T-cell (primary cell): ENCODE results near the gene NEIL1. TPM values are rescaled to one million over a fixed set of nuclear protein-coding genes. Genes with fewer than 3 reads are reported as not detected.
"Not testable (repeated sequence)": the region's sequence is repeated elsewhere in the genome, so short reads cannot be mapped to it uniquely, and the experiment has no call there.

ENCODE experiments used
- ATAC-seq, 4 experiments: fragments of 200-7000 bp in 3 of 4; fragments of 150-1000 bp in 1 of 4; cut with Tn5 transposase; replicated peaks in 1 of 4; 1 replicate in 3 of 4; 2 replicates in 1 of 4; pipeline ENCODE4 v1.10.0; 2021; ENCODE audit warnings: moderate library complexity in 3 of 4, mild to moderate bottlenecking in 2 of 4, moderate number of reproducible peaks in 1 of 4
- CTCF ChIA-PET, 2 donors: fragments of 300-600 bp; sonication (Branson Sonifier 250); formaldehyde crosslinking; loops; one replicate each; lab custom pipeline; 2022; ENCODE audit warnings: antibody characterized with exemption in 2 of 2; lab: Charles Lee
- POLR2A ChIA-PET, 2 donors: fragments of 300-600 bp; sonication (Branson Sonifier 250); formaldehyde crosslinking; loops; one replicate each; lab custom pipeline; 2022; ENCODE audit warnings: antibody characterized with exemption in 2 of 2; lab: Charles Lee
- DNase-seq, 35 experiments: peaks; one replicate each; pipeline versions ENCODE4 v3.0.0 to v3.0.0-alpha.2; 2013 to 2023
- H3K27ac ChIP-seq: one replicate; pipeline ENCODE4 v1.5.1; 2013; ENCODE audit warnings: low read length
- H3K27me3 ChIP-seq, 2 experiments: replicated peaks in 1 of 2; 1 replicate in 1 of 2; 2 replicates in 1 of 2; pipeline versions ENCODE4 v1.6.1 to v1.7.0; 2013; ENCODE audit warnings: low read length in 1 of 2, mixed read lengths in 1 of 2; ENCODE audit not compliant: control insufficient read depth in 2 of 2, insufficient read depth in 2 of 2; ENCODE audit errors: extremely low read depth in 1 of 2
- H3K36me3 ChIP-seq, 2 donors: 1 replicate in 1 of 2; 2 replicates in 1 of 2; pipeline versions ENCODE4 v1.6.1 to v1.7.0; 2013; ENCODE audit warnings: low read length in 1 of 2; ENCODE audit not compliant: control insufficient read depth in 2 of 2, insufficient read depth in 1 of 2; ENCODE audit errors: extremely low read depth in 1 of 2
- H3K4me1 ChIP-seq, 2 experiments: 1 replicate in 1 of 2; 2 replicates in 1 of 2; pipeline versions ENCODE4 v1.6.1 to v1.7.0; 2013; ENCODE audit warnings: low read length in 2 of 2, mixed read lengths in 1 of 2; ENCODE audit not compliant: insufficient read depth in 2 of 2, control insufficient read depth in 1 of 2; ENCODE audit errors: extremely low read depth in 1 of 2
- H3K4me3 ChIP-seq, 2 donors: 1 replicate in 1 of 2; 2 replicates in 1 of 2; pipeline versions ENCODE4 v1.5.1 to v1.7.0; 2013; ENCODE audit warnings: mild to moderate bottlenecking in 2 of 2, low read length in 1 of 2, moderate library complexity in 1 of 2; ENCODE audit not compliant: control insufficient read depth in 1 of 2; ENCODE audit errors: extremely low read depth in 1 of 2
- H3K9me3 ChIP-seq: 2 replicates; pipeline ENCODE4 v1.7.0; 2013
- H3K27ac Mint-ChIP-seq, 2 donors: one replicate each; pipeline ENCODE4 v1.8.0; 2020 to 2021; ENCODE audit warnings: mild to moderate bottlenecking in 2 of 2, mixed read lengths in 2 of 2
- H3K27me3 Mint-ChIP-seq, 2 donors: one replicate each; pipeline ENCODE4 v1.8.0; 2021 to 2022; ENCODE audit warnings: mixed read lengths in 2 of 2
- H3K36me3 Mint-ChIP-seq: one replicate; pipeline ENCODE4 v1.8.0; 2021; ENCODE audit warnings: mixed read lengths
- H3K4me1 Mint-ChIP-seq, 3 donors: one replicate each; pipeline ENCODE4 v1.8.0; 2020 to 2022; ENCODE audit warnings: mixed read lengths in 3 of 3, mild to moderate bottlenecking in 1 of 3
- H3K4me3 Mint-ChIP-seq, 3 donors: one replicate each; pipeline ENCODE4 v1.8.0; 2020 to 2022; ENCODE audit warnings: mild to moderate bottlenecking in 3 of 3, mixed read lengths in 3 of 3, moderate library complexity in 3 of 3
- H3K9me3 Mint-ChIP-seq, 3 donors: one replicate each; pipeline ENCODE4 v1.8.0; 2020 to 2022; ENCODE audit warnings: mixed read lengths in 3 of 3
- WGBS: methylation state at CpG from one replicate; pipeline ENCODE4 v1.1.5; 2013; ENCODE audit warnings: missing lambda C conversion rate; ENCODE audit not compliant: insufficient coverage; 5-methylcytosine and 5-hydroxymethylcytosine counted together
- total RNA-seq, 35 experiments: library from RNA in 6 of 35; stranded (reverse) in 6 of 35; fragments of 120-200 nt in 1 of 35; gene quantifications; one replicate each; pipeline versions ENCODE4 v1.2.1 to v1.2.4 and lab custom pipeline; 2013 to 2026

NEIL1 gene
- total RNA-seq, 5 donors from 2014 or later (not counting 1 experiment from before 2014, with no cell fraction given): 11.9 to 35.0 (median 15.1) TPM

DNA sequence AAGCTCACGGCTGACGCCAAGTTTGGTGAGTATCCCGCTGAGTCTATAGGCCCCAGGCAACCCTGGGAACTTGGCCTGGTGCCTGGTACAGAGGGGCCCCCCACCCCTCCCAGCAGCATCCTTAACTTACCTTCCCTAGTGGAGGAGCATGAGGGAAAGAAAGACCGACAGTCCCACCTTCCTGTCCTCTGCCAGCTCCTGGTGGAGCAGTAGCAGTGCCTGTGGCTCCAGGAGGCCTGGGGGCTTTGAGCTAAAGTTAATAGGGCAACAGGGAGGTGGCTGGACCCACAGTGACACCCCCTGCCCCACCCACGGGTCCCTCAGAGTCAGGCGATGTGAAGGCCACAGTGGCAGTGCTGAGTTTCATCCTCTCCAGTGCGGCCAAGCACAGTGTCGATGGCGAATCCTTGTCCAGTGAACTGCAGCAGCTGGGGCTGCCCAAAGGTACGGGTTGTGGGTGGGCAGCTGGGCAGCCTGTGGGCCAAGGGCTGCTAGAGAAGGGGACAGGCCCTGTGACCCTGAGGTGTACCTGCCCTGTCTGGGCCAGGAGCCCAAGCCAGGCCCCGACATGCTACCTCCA is 8.1 kb upstream of the NEIL1 start:
- POLR2A ChIA-PET: no interaction called here
- 96% methylated on average over 8 of the region's 11 CpGs for WGBS

DNA sequence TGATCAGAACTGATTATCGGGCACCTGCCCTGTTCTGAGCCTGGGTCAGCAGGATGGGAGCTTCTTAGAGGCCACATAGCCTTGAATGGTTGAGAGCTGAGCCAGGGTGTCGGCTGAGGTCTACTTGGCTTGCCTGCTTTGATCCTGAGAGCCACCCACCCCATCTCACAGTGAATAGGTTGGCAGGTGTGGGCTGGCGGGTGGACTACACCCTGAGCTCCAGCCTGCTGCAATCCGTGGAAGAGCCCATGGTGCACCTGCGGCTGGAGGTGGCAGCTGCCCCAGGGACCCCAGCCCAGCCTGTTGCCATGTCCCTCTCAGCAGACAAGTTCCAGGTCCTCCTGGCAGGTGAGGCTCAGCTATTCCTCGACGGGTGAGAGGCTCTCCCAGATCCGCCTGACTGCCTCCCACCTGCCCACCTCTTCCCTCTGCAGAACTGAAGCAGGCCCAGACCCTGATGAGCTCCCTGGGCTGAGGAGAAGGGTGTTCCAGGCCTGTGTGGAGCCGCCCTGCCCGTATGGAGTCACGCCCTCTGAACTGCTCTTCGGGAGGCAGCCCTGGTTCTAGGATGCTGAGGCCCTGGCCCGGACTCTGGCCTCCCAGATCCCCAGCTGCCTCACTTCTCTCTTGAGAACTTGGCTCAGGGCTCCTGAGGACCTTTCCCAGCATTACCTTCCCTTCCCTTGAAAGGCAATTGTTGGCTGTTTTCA is 7.2 kb upstream of the NEIL1 start:
- no peaks in the 10 kb centered on the region for H3K27me3 Mint-ChIP-seq
- peaks cover 2 to 12% of the 10 kb centered on the region in 2 experiments for H3K4me1 ChIP-seq
- H3K4me3 ChIP-seq: no peak overlapping the region
- no peak overlapping the region for H3K4me3 Mint-ChIP-seq
- WGBS: 99% methylated on average over 8 of the region's 13 CpGs
- DNase-seq (no peak), ATAC-seq (no peak)
- H3K27me3 ChIP-seq: no peaks in the 10 kb centered on the region
- no peaks in the 10 kb centered on the region for H3K9me3 ChIP-seq
- no peak overlapping the region for H3K27ac Mint-ChIP-seq
- H3K4me1 Mint-ChIP-seq: peaks cover 19 to 25% (median 21%) of the 10 kb centered on the region in 3 donors
- CTCF ChIA-PET: no interaction called here
- POLR2A ChIA-PET: interaction anchor here in 1 of 2 donors (0.6 kb wide), 1 partner anchor 299 kb away, joined by 4 read pairs; no protein-coding TSS in a partner anchor
- no peak overlapping the region for H3K27ac ChIP-seq
- H3K36me3 ChIP-seq: peaks cover 3 to 5% of the 10 kb centered on the region in 2 donors
- no peaks in the 10 kb centered on the region for H3K9me3 Mint-ChIP-seq
- peaks cover 8% of the 10 kb centered on the region for H3K36me3 Mint-ChIP-seq

More for the DNA sequence above, 8.1 kb upstream of the NEIL1 start:
- peaks cover 2 to 12% of the 10 kb centered on the region in 2 experiments for H3K4me1 ChIP-seq
- no peaks in the 10 kb centered on the region for H3K9me3 ChIP-seq
- no peaks in the 10 kb centered on the region for H3K27me3 Mint-ChIP-seq
- H3K4me1 Mint-ChIP-seq: peaks cover 19 to 25% (median 21%) of the 10 kb centered on the region in 3 donors
- no peak overlapping the region for H3K27ac ChIP-seq
- CTCF ChIA-PET: no interaction called here
- peaks cover 3 to 5% of the 10 kb centered on the region in 2 donors for H3K36me3 ChIP-seq
- ATAC-seq (no peak), DNase-seq (no peak)
- H3K27ac Mint-ChIP-seq: no peak overlapping the region
- no peak overlapping the region for H3K4me3 ChIP-seq
- no peak overlapping the region for H3K4me3 Mint-ChIP-seq
- H3K27me3 ChIP-seq: no peaks in the 10 kb centered on the region
- peaks cover 8% of the 10 kb centered on the region for H3K36me3 Mint-ChIP-seq
- no peaks in the 10 kb centered on the region for H3K9me3 Mint-ChIP-seq

DNA sequence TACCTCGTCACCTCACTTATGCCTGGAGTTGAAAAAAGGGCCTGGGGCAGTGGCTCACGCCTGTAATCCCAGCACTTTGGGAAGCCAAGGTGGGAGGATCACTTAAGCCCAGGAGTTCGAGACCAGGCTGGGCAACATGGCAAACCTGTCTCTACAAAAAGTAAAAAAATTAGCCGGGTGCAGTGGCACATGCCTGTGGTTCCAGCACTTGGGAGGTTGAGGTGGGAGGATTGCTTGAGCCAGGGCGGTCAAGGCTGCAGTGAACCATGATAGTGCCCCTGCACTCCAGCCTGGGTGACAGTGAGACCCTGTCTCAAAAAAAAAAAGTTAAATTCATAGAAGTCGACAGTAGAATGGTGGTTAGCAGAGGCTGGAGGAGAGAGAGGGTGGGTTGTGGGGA is 4.6 kb upstream of the NEIL1 start:
- no peaks in the 10 kb centered on the region for H3K9me3 ChIP-seq
- DNase-seq (no peak), ATAC-seq (no peak)
- H3K27me3 ChIP-seq: peaks cover 0 to 11% of the 10 kb centered on the region in 2 experiments
- no peak overlapping the region for H3K27ac ChIP-seq
- peaks cover 3 to 5% of the 10 kb centered on the region in 2 donors for H3K36me3 ChIP-seq
- H3K4me3 ChIP-seq: no peak overlapping the region
- Mint-ChIP-seq H3K27me3 (no peaks in the 10 kb centered on the region), H3K4me1 (peaks cover 10 to 16% (median 11%) of the 10 kb centered on the region in 3 donors), H3K27ac (no peak overlapping the region), H3K9me3 (no peaks in the 10 kb centered on the region), H3K36me3 (peaks cover 8% of the 10 kb centered on the region), H3K4me3 (no peak overlapping the region)
- peaks cover 0 to 12% of the 10 kb centered on the region in 2 experiments for H3K4me1 ChIP-seq
- 97% methylated on average over 5 of the region's 6 CpGs for WGBS
- ChIA-PET POLR2A (no interaction called here), CTCF (no interaction called here)

DNA sequence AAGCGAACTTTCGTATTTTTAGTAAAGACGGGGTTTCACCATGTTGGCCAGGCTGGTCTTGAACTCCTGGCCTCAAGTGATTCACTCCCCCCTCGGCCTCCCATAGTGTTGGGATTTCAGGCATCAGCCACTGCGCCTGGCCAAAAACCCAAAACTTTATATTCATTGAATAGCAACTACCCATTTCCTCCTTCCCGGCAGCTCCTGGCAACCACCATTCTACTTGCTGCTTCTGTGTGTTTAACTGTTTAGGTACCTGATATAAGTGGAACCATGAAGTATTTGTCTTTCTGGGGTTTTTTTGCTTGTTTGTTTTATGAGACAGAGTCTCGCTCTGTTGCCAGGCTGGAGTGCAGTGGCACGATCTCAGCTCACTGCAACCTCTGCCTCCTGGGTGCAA is 2.9 kb upstream of the NEIL1 start:
- H3K27ac Mint-ChIP-seq: not testable (repeated sequence)
- ChIA-PET CTCF (interaction anchor here in 1 of 2 donors (0.6 kb wide), 1 partner anchor 581 kb away, joined by 4 read pairs; no protein-coding TSS in a partner anchor), POLR2A (interaction anchor here in 1 of 2 donors (0.5 kb wide), 1 partner anchor 92 kb away, joined by 3 read pairs; no protein-coding TSS in a partner anchor)

DNA sequence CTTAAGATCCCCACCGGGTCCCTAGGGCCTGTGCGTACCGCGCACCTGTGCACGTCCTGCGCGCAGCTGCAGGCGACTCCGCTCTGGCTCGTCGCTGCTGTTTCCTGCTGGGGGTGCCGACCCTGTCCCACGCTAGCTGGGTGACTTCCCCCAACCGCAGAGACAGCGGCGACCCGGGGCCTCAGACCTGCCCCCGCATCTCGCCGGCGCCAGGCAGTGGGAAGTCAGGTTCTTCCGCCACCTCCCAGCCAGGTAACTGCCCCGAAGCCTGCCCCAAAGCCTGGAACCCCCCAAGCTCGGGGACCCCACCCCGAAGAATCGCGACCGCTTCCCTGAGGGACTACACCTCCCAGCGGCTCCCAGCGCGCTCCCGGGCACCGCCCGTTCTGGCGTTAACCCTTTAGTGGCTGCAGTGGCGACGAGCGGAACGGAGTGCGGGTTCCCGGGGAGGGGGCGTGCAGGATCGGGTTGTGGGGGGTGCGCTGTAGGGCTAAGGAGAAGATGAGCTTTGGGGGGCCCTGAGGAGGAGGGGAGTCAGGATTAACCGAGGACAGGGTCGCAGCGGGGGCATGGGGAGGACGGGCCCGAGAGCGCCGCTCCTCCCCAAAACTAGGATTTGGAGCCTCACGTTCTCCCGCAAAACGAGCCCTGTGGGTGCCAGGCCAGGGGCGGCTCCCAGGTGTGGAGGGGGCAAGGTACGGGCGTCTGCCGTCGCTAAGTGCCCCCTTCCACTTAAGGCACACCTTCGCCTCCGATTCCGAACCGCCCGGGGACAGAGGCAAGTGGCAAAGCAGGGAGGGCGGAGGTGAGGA is 589 bp downstream of the NEIL1 start:
- Histone ChIP-seq H3K4me1 (peaks cover 2 to 47% of the 10 kb centered on the region in 2 experiments), H3K27ac (peak overlapping the region; percentile 53), H3K4me3 (peak overlapping the region; percentile 59 to 89), H3K36me3 (no peaks in the 10 kb centered on the region), H3K27me3 (peaks cover 0 to 16% of the 10 kb centered on the region in 2 experiments), H3K9me3 (no peaks in the 10 kb centered on the region)
- Mint-ChIP-seq H3K27ac (peak overlapping the region; percentile 76 to 86), H3K4me3 (peak overlapping the region; percentile 78 to 90 (median 85)), H3K4me1 (peaks cover 30 to 40% (median 31%) of the 10 kb centered on the region in 3 donors), H3K36me3 (peaks cover 7% of the 10 kb centered on the region), H3K27me3 (no peaks in the 10 kb centered on the region), H3K9me3 (peaks cover 5 to 12% (median 7%) of the 10 kb centered on the region in 3 donors)
- WGBS: under 1% methylated on average over 55 of the region's 65 CpGs
- ChIA-PET POLR2A (interaction anchor here in 1 of 2 donors (0.6 to 0.9 kb wide), 2 partner anchors 21 to 104 kb away, joined by 3 to 5 read pairs; partner anchors contain the start of genes MAN2C1 and SIN3A), CTCF (interaction anchor here (0.6 to 2.4 kb wide), 2 partner anchors 21 to 519 kb away, joined by 7 to 9 read pairs; partner anchors contain the start of gene MAN2C1 (in 1 of the 2))
- ATAC-seq: peak; percentile 74 to 79 (median 78)
- peak; percentile 40 to 79 (median 62) for DNase-seq

More for the DNA sequence above, 2.9 kb upstream of the NEIL1 start:
- not testable (repeated sequence) for H3K36me3 ChIP-seq, H3K36me3 Mint-ChIP-seq, H3K9me3 ChIP-seq, H3K4me3 ChIP-seq, DNase-seq, H3K4me3 Mint-ChIP-seq, H3K27me3 Mint-ChIP-seq, H3K27ac ChIP-seq, ATAC-seq, H3K9me3 Mint-ChIP-seq
- peaks cover 11 to 18% (median 13%) of the 10 kb centered on the region in 3 donors for H3K4me1 Mint-ChIP-seq
- H3K4me1 ChIP-seq: peaks cover 2 to 27% of the 10 kb centered on the region in 2 experiments
- H3K27me3 ChIP-seq: peaks cover 0 to 16% of the 10 kb centered on the region in 2 experiments
- WGBS: no CpG with 5 or more reads among the region's 8 CpGs
